ENCODE results near the gene GPR146. TPM values are rescaled to one million over a fixed set of nuclear protein-coding genes. Genes with fewer than 3 reads are reported as not detected.

Gene GPR146
- total RNA-seq, 1 experiment from 2014 or later, result 1.8 TPM

- Mint-ChIP-seq H3K27me3 (ENCODE audit: insufficient read depth, unreplicated experiment) (no peaks in the 10 kb centered on the region), H3K27ac (ENCODE audit: unreplicated experiment) (no peak overlapping the region), H3K9me3 (ENCODE audit: unreplicated experiment) (no peaks in the 10 kb centered on the region), H3K4me3 (ENCODE audit: unreplicated experiment) (no peak overlapping the region), H3K36me3 (ENCODE audit: insufficient read depth, unreplicated experiment) (peaks cover 27% of the 10 kb centered on the region), H3K4me1 (ENCODE audit: low read depth, unreplicated experiment) (no peaks in the 10 kb centered on the region)
- H3K9me3 ChIP-seq, result no peaks in the 10 kb centered on the region
- H3K4me1 ChIP-seq, result no peaks in the 10 kb centered on the region
- BruUV-seq (replicated peaks), result no TSS peak
- H3K36me3 ChIP-seq (ENCODE audit: control insufficient read depth, insufficient read depth, low read length), result peaks cover 1% of the 10 kb centered on the region; the same call in 1 of the 2 replicates
- TF ChIP-seq, protein P1, sequence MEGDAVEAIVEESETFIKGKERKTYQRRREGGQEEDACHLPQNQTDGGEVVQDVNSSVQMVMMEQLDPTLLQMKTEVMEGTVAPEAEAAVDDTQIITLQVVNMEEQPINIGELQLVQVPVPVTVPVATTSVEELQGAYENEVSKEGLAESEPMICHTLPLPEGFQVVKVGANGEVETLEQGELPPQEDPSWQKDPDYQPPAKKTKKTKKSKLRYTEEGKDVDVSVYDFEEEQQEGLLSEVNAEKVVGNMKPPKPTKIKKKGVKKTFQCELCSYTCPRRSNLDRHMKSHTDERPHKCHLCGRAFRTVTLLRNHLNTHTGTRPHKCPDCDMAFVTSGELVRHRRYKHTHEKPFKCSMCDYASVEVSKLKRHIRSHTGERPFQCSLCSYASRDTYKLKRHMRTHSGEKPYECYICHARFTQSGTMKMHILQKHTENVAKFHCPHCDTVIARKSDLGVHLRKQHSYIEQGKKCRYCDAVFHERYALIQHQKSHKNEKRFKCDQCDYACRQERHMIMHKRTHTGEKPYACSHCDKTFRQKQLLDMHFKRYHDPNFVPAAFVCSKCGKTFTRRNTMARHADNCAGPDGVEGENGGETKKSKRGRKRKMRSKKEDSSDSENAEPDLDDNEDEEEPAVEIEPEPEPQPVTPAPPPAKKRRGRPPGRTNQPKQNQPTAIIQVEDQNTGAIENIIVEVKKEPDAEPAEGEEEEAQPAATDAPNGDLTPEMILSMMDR (IDR thresholded peaks at IDR 0.05; ENCODE audit: insufficient read depth in 1 of 2, low read depth in 1 of 2, low read length in 1 of 2, severe bottlenecking in 1 of 2, unreplicated experiment in 1 of 2), result no peak
- intact Hi-C loops (cut with micrococcal nuclease; ENCODE audit: unreplicated experiment), result no loop called here
- H3K4me3 ChIP-seq (ENCODE audit: low read depth, low read length), result no peak overlapping the region
- ChIA-PET POLR2A (no interaction called here), CTCF (no interaction called here)
- H3K27me3 ChIP-seq (replicated peaks; ENCODE audit: control insufficient read depth, insufficient read depth, low read length), result no peaks in the 10 kb centered on the region
- DNase-seq, result no peak
These were observed 40.1 kb upstream of the GPR146 start for GRCh38 chr7:1004018-1004852.

DNA sequence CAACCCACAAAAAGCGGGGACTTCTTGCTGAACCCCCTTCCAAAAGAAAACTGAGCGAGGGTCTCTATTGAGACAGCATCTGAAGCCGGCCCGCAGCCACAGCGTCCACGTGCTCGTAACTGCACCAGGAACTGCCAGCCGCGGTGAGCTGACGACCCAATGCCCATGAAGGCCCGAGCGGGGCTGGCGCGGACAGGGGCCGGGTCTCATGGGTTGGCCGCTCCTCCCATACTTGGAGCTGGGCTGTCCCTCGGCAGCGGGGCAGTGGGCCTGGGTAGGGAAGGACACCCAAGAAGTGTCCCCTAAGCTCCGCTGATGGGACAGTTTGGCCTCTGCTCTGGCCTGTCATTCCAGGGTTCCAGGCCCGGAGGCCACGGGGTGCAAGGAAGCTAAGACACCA is 39.0 kb upstream of the GPR146 start:
- Histone ChIP-seq H3K36me3 (ENCODE audit: control insufficient read depth, insufficient read depth, low read length) (peaks cover 1% of the 10 kb centered on the region; the same call in 1 of the 2 replicates), H3K9me3 (no peaks in the 10 kb centered on the region), H3K27me3 (replicated peaks; ENCODE audit: control insufficient read depth, insufficient read depth, low read length) (no peaks in the 10 kb centered on the region), H3K4me1 (no peaks in the 10 kb centered on the region), H3K4me3 (ENCODE audit: low read depth, low read length) (no peak overlapping the region)
- intact Hi-C loops (cut with micrococcal nuclease; ENCODE audit: unreplicated experiment), result no loop called here
- H3K4me1 Mint-ChIP-seq (ENCODE audit: low read depth, unreplicated experiment), result no peaks in the 10 kb centered on the region
- TF ChIP-seq, protein P1 (IDR thresholded peaks at IDR 0.05; ENCODE audit: insufficient read depth in 1 of 2, low read depth in 1 of 2, low read length in 1 of 2, severe bottlenecking in 1 of 2, unreplicated experiment in 1 of 2), result no peak
- no peaks in the 10 kb centered on the region for H3K9me3 Mint-ChIP-seq (ENCODE audit: unreplicated experiment)
- no peak overlapping the region for H3K27ac Mint-ChIP-seq (ENCODE audit: unreplicated experiment)
- DNase-seq, result no peak
- H3K36me3 Mint-ChIP-seq (ENCODE audit: insufficient read depth, unreplicated experiment), result peaks cover 36% of the 10 kb centered on the region
- H3K4me3 Mint-ChIP-seq (ENCODE audit: unreplicated experiment), result no peak overlapping the region
- ChIA-PET CTCF (interaction anchor here (0.7 kb wide), 1 partner anchor 43 kb away, joined by 3 read pairs; no protein-coding TSS in a partner anchor), POLR2A (no interaction called here)
- H3K27me3 Mint-ChIP-seq (ENCODE audit: insufficient read depth, unreplicated experiment), result no peaks in the 10 kb centered on the region
- no TSS peak for BruUV-seq (replicated peaks)

GRCh38 chr7:1007901-1008300 is 36.4 kb upstream of the GPR146 start:
- CTCF ChIA-PET, result no interaction called here

More at GRCh38 chr7:1007901-1008300, 36.4 kb upstream of the GPR146 start:
- intact Hi-C loops (cut with micrococcal nuclease; ENCODE audit: unreplicated experiment), result no loop called here
- TF ChIP-seq, protein P1 (IDR thresholded peaks at IDR 0.05; ENCODE audit: insufficient read depth in 1 of 2, low read depth in 1 of 2, low read length in 1 of 2, severe bottlenecking in 1 of 2, unreplicated experiment in 1 of 2), result no peak
- H3K9me3 ChIP-seq, result no peaks in the 10 kb centered on the region
- no peaks in the 10 kb centered on the region for H3K4me1 ChIP-seq
- H3K4me1 Mint-ChIP-seq (ENCODE audit: low read depth, unreplicated experiment), result no peaks in the 10 kb centered on the region
- no peaks in the 10 kb centered on the region for H3K27me3 Mint-ChIP-seq (ENCODE audit: insufficient read depth, unreplicated experiment)
- POLR2A ChIA-PET, result no interaction called here
- H3K27ac Mint-ChIP-seq (ENCODE audit: unreplicated experiment), result no peak overlapping the region
- DNase-seq, result no peak
- H3K27me3 ChIP-seq (replicated peaks; ENCODE audit: control insufficient read depth, insufficient read depth, low read length), result no peaks in the 10 kb centered on the region
- peaks cover 34% of the 10 kb centered on the region for H3K36me3 Mint-ChIP-seq (ENCODE audit: insufficient read depth, unreplicated experiment)
- no peaks in the 10 kb centered on the region for H3K9me3 Mint-ChIP-seq (ENCODE audit: unreplicated experiment)
- H3K4me3 ChIP-seq (ENCODE audit: low read depth, low read length), result no peak overlapping the region
- peaks cover 1% of the 10 kb centered on the region; the same call in 1 of the 2 replicates for H3K36me3 ChIP-seq (ENCODE audit: control insufficient read depth, insufficient read depth, low read length)
- no peak overlapping the region for H3K4me3 Mint-ChIP-seq (ENCODE audit: unreplicated experiment)
- no TSS peak for BruUV-seq (replicated peaks)
